CD8-positive, alpha-beta memory T cell (primary cell): Measurements from ENCODE around the gene DDX27. TPM values are rescaled to one million over a fixed set of nuclear protein-coding genes. Genes with fewer than 3 reads are reported as not detected.
A peak's percentile ranks its signal among the peaks of the same experiment; 100 is the strongest.
"Not testable (repeated sequence)": the region's sequence is repeated elsewhere in the genome, so short reads cannot be mapped to it uniquely, and the experiment has no call there.

Experiments used
- CTCF ChIA-PET: fragments of 350-600 bp; sonication (Branson Sonifier 250); formaldehyde crosslinking; loops from one replicate; lab custom pipeline; 2021; ENCODE audit warnings: antibody characterized with exemption; lab: Charles Lee
- POLR2A ChIA-PET: fragments of 350-600 bp; sonication (Branson Sonifier 250); formaldehyde crosslinking; loops from one replicate; lab custom pipeline; 2021; ENCODE audit warnings: antibody characterized with exemption; lab: Charles Lee
- DNase-seq, 5 donors: peaks; one replicate each; pipeline versions ENCODE4 v3.0.0 to v3.0.0-alpha.2; 2020 to 2022; ENCODE audit warnings: mixed read lengths in 1 of 5
- H3K27ac ChIP-seq: one replicate; pipeline ENCODE4 v1.7.0; 2013; ENCODE audit warnings: low read depth, mild to moderate bottlenecking, low read length, moderate library complexity
- H3K27me3 ChIP-seq: 2 replicates; pipeline ENCODE4 v1.7.0; 2013; ENCODE audit warnings: low read length, mild to moderate bottlenecking; ENCODE audit not compliant: insufficient read depth, poor library complexity, severe bottlenecking
- H3K36me3 ChIP-seq: 2 replicates; pipeline ENCODE4 v1.7.0; 2013; ENCODE audit warnings: mild to moderate bottlenecking, low read length, moderate library complexity; ENCODE audit not compliant: insufficient read depth
- H3K4me1 ChIP-seq: 2 replicates; pipeline ENCODE4 v1.7.0; 2013; ENCODE audit warnings: mild to moderate bottlenecking, low read length, moderate library complexity; ENCODE audit not compliant: insufficient read depth
- H3K4me3 ChIP-seq: 2 replicates; pipeline ENCODE4 v1.7.0; 2013; ENCODE audit warnings: mild to moderate bottlenecking, low read length
- H3K9me3 ChIP-seq: 2 replicates; pipeline ENCODE4 v1.7.0; 2013; ENCODE audit warnings: mild to moderate bottlenecking, low read length
- H3K27ac Mint-ChIP-seq, 8 donors: one replicate each; pipeline ENCODE4 v1.8.0; 2020 to 2021; ENCODE audit warnings: mixed read lengths in 8 of 8, mild to moderate bottlenecking in 6 of 8, inconsistent platforms in 3 of 8, moderate library complexity in 3 of 8
- H3K27me3 Mint-ChIP-seq, 2 donors: one replicate each; pipeline ENCODE4 v1.8.0; 2020 to 2021; ENCODE audit warnings: mixed read lengths in 2 of 2, mild to moderate bottlenecking in 1 of 2, moderate library complexity in 1 of 2
- H3K36me3 Mint-ChIP-seq, 3 donors: one replicate each; pipeline ENCODE4 v1.8.0; 2020 to 2021; ENCODE audit warnings: mixed read lengths in 3 of 3, inconsistent platforms in 1 of 3, mild to moderate bottlenecking in 1 of 3
- H3K4me1 Mint-ChIP-seq, 3 donors: one replicate each; pipeline ENCODE4 v1.8.0; 2020 to 2021; ENCODE audit warnings: mixed read lengths in 3 of 3, inconsistent platforms in 1 of 3, mild to moderate bottlenecking in 1 of 3
- H3K4me3 Mint-ChIP-seq, 7 donors: one replicate each; pipeline ENCODE4 v1.8.0; 2020 to 2021; ENCODE audit warnings: mixed read lengths in 7 of 7, mild to moderate bottlenecking in 6 of 7, moderate library complexity in 4 of 7, inconsistent platforms in 2 of 7
- H3K9me3 Mint-ChIP-seq, 5 donors: one replicate each; pipeline ENCODE4 v1.8.0; 2020 to 2022; ENCODE audit warnings: mixed read lengths in 5 of 5, mild to moderate bottlenecking in 3 of 5, moderate library complexity in 2 of 5, inconsistent platforms in 1 of 5
- polyA plus RNA-seq: library from polyadenylated mRNA; unstranded; fragments of 300-500 nt; fragmentation: Illumina TruSeq; gene quantifications from one replicate; pipeline ENCODE4 v1.2.3, GENCODE V29; 2021
- total RNA-seq, 2 experiments: library from RNA; stranded (reverse); gene quantifications; one replicate each; pipeline ENCODE4 v1.2.3, GENCODE V29; 2021

DDX27 gene
- total and polyA plus RNA-seq, 3 experiments from 2014 or later, result 50.1 to 68.7 (median 67.3) TPM

GRCh38 chr20:49187330-49187850, 31.8 kb upstream of the DDX27 start:
- no peaks in the 10 kb centered on the region for H3K27me3 ChIP-seq
- no peaks in the 10 kb centered on the region for H3K36me3 ChIP-seq
- H3K4me1 ChIP-seq, result peaks cover 31% of the 10 kb centered on the region
- H3K27ac Mint-ChIP-seq, result peak overlapping the region; percentile 47 to 97 (median 92)
- H3K4me3 ChIP-seq, result peak overlapping the region; percentile 87
- peaks cover 1 to 3% of the 10 kb centered on the region in 2 donors for H3K27me3 Mint-ChIP-seq
- CTCF ChIA-PET, result interaction anchor here (2.3 to 8.4 kb wide), 2 partner anchors 30 to 55 kb away, joined by 10 to 46 read pairs; partner anchors contain the start of gene DDX27
- H3K4me1 Mint-ChIP-seq, result peaks cover 43 to 50% (median 48%) of the 10 kb centered on the region in 3 donors
- peaks cover 0 to 2% (median 0%) of the 10 kb centered on the region in 5 donors for H3K9me3 Mint-ChIP-seq
- DNase-seq, result peak; percentile 2 to 54 (median 5)
- peaks cover 0 to 29% (median 10%) of the 10 kb centered on the region in 3 donors for H3K36me3 Mint-ChIP-seq
- POLR2A ChIA-PET, result interaction anchor here (0.5 to 3.2 kb wide), 8 partner anchors 8 to 317 kb away, joined by 3 to 9 read pairs (median 6); partner anchors contain the start of genes CSE1L, DDX27 and ZNFX1
- H3K9me3 ChIP-seq, result no peaks in the 10 kb centered on the region
- H3K4me3 Mint-ChIP-seq, result peak overlapping the region; percentile 87 to 98 (median 97)
- H3K27ac ChIP-seq, result peak overlapping the region; percentile 69

DNA sequence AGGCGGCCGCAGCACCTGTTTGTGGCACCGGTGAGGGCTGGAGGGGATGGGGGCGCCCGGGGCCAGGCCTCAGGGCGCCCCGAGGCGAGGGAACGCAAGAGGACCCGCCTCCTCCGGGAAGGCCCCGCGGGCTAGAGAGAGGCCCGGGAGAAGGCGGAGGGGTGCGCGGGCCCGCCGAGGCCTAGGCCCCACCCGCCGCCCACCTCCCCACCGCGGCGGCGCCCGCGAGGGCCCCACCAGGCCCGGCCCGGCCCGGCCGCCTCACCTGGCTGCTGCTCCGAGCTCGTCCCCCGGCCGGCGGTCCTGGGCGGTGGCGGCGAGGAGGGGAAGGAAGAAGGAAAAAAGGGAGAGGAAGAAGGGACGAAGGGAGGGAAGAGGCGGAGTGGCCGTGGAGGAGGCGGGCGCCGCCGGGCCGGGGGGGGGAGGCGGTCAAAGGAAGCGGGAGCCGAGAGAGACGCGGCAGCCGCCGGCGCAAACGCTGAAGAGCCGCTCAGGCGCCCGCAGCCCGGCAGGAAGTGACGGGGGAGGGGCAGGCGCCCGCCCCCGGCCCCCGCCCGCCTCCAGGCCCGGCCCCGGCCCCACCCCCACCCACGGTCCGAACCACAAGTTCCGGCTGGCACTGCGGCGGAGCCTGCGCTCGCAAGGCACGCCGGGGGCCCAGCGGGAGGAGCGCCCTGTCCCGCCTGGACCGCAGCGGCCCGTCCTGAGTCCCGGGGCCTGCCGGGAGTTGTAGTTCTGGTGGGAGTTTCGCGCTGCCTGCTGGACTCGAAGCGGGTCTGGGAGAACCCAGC, 31.2 kb upstream of the DDX27 start, which contains the start of gene STAU1:
TSS of gene STAU1 (minus strand) at position 484 of the 791 bp plus-strand sequence. CDS start 22,133 bp downstream, outside the sequence.
- Histone ChIP-seq H3K9me3 (no peaks in the 10 kb centered on the region), H3K27me3 (no peaks in the 10 kb centered on the region), H3K27ac (peak within 1 kb of the TSS; percentile 69), H3K36me3 (no peaks in the 10 kb centered on the region), H3K4me3 (peak within 1 kb of the TSS; percentile 87), H3K4me1 (peaks cover 28% of the 10 kb centered on the region)
- Mint-ChIP-seq H3K4me1 (peaks cover 38 to 44% (median 41%) of the 10 kb centered on the region in 3 donors), H3K4me3 (peak within 1 kb of the TSS; percentile 90 to 98 (median 97)), H3K9me3 (peaks cover 0 to 2% (median 0%) of the 10 kb centered on the region in 5 donors), H3K27ac (peak within 1 kb of the TSS; percentile 91 to 97 (median 94)), H3K27me3 (peaks cover 1 to 3% of the 10 kb centered on the region in 2 donors), H3K36me3 (peaks cover 0 to 29% (median 10%) of the 10 kb centered on the region in 3 donors)
- CTCF ChIA-PET, result interaction anchor here (1.4 to 8.4 kb wide), 4 partner anchors 30 to 749 kb away, joined by 3 to 46 read pairs (median 7); partner anchors contain the start of gene DDX27
- POLR2A ChIA-PET, result interaction anchor here (0.7 to 3.2 kb wide), 5 partner anchors 29 to 141 kb away, joined by 5 to 9 read pairs (median 7); partner anchors contain the start of genes CSE1L, DDX27 and ZNFX1
- DNase-seq, result peak; percentile 90 to 95 (median 93)

GRCh38 chr20:49192944-49193518, 26.2 kb upstream of the DDX27 start:
- POLR2A ChIA-PET, H3K4me3 ChIP-seq, H3K27me3 Mint-ChIP-seq, H3K9me3 Mint-ChIP-seq, H3K27me3 ChIP-seq, H3K36me3 ChIP-seq, DNase-seq, H3K27ac Mint-ChIP-seq, H3K4me1 Mint-ChIP-seq, H3K4me1 ChIP-seq, H3K36me3 Mint-ChIP-seq, H3K4me3 Mint-ChIP-seq, H3K27ac ChIP-seq, H3K9me3 ChIP-seq: not testable (repeated sequence)
- CTCF ChIA-PET, result interaction anchor here (8.4 kb wide), 1 partner anchor 25 kb away, joined by 46 read pairs; the partner anchor contains the start of gene DDX27

- Histone ChIP-seq H3K27ac (no peak overlapping the region), H3K9me3 (no peaks in the 10 kb centered on the region), H3K4me3 (no peak overlapping the region), H3K4me1 (no peaks in the 10 kb centered on the region), H3K27me3 (no peaks in the 10 kb centered on the region), H3K36me3 (no peaks in the 10 kb centered on the region)
- ChIA-PET POLR2A (no interaction called here), CTCF (interaction anchor here (1.8 kb wide), 1 partner anchor 17 kb away, joined by 6 read pairs; no protein-coding TSS in a partner anchor)
- no peaks in the 10 kb centered on the region for H3K27me3 Mint-ChIP-seq
- H3K4me1 Mint-ChIP-seq, result no peaks in the 10 kb centered on the region
- no peaks in the 10 kb centered on the region for H3K36me3 Mint-ChIP-seq
- H3K4me3 Mint-ChIP-seq, result no peak overlapping the region
- H3K9me3 Mint-ChIP-seq, result peaks cover 0 to 2% (median 0%) of the 10 kb centered on the region in 5 donors
- H3K27ac Mint-ChIP-seq, result no peak overlapping the region
- DNase-seq, result no peak
Measured at GRCh38 chr20:49199729-49200293, 19.4 kb upstream of the DDX27 start.

DNA sequence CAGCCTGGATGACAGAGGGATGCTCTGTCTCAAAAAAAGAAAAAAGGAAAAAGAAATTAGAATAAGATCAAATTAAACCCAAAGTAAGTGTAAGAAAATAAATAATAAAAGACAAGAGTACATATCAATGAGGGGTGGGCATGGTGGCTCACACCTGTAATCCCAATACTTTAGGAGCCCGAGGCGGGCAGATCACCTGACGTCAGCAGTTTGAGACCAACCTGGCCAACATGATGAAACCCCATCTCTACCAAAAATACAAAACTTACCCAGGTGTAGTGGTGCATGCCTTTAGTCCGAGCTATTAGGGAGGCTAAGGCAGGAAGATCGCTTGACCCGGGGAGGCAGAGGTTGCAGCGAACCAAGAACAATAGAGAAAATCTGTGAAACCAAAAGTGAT, 16.2 kb upstream of the DDX27 start:
- Histone ChIP-seq H3K4me3 (no peak overlapping the region), H3K4me1 (no peaks in the 10 kb centered on the region), H3K27ac (no peak overlapping the region), H3K36me3 (no peaks in the 10 kb centered on the region), H3K27me3 (no peaks in the 10 kb centered on the region), H3K9me3 (no peaks in the 10 kb centered on the region)
- H3K4me1 Mint-ChIP-seq, result no peaks in the 10 kb centered on the region
- no peak overlapping the region for H3K4me3 Mint-ChIP-seq
- CTCF ChIA-PET, result interaction anchor here (1.6 kb wide), 1 partner anchor 14 kb away, joined by 6 read pairs; no protein-coding TSS in a partner anchor
- POLR2A ChIA-PET, result no interaction called here
- DNase-seq, result no peak
- H3K36me3 Mint-ChIP-seq, result no peaks in the 10 kb centered on the region
- H3K9me3 Mint-ChIP-seq, result peaks cover 0 to 2% (median 0%) of the 10 kb centered on the region in 5 donors
- peak overlapping the region in 2 of 8 donors; percentile 43 to 66 for H3K27ac Mint-ChIP-seq
- H3K27me3 Mint-ChIP-seq, result peaks cover 0 to 1% of the 10 kb centered on the region in 2 donors

DNA sequence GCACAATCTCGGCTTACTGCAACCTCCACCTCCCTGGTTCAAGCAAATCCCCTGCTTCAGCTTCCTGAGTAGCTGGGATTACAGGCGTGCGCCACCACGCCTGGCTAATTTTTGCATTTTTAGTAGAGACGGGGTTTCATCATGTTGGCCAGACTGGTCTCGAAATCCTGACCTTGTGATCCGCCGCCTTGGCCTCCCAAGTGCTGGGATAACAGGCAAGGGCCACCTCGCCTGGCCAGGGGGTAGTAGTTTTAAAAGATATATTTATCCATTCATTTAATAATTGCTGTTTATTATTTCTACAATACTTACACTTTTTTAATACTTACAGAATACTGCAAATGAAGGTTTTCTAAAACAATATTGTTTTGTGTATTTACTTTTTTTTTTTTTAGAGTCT, 15.5 kb upstream of the DDX27 start:
- Mint-ChIP-seq H3K27me3 (peaks cover 0 to 1% of the 10 kb centered on the region in 2 donors), H3K4me1 (no peaks in the 10 kb centered on the region), H3K4me3 (no peak overlapping the region), H3K9me3 (peaks cover 0 to 2% (median 0%) of the 10 kb centered on the region in 5 donors), H3K27ac (no peak overlapping the region), H3K36me3 (no peaks in the 10 kb centered on the region)
- H3K9me3 ChIP-seq, result no peaks in the 10 kb centered on the region
- POLR2A ChIA-PET, result no interaction called here
- H3K4me3 ChIP-seq, result no peak overlapping the region
- H3K36me3 ChIP-seq, result no peaks in the 10 kb centered on the region
- no peaks in the 10 kb centered on the region for H3K4me1 ChIP-seq
- no peak overlapping the region for H3K27ac ChIP-seq
- no peak for DNase-seq
- CTCF ChIA-PET, result no interaction called here
- no peaks in the 10 kb centered on the region for H3K27me3 ChIP-seq

DNA sequence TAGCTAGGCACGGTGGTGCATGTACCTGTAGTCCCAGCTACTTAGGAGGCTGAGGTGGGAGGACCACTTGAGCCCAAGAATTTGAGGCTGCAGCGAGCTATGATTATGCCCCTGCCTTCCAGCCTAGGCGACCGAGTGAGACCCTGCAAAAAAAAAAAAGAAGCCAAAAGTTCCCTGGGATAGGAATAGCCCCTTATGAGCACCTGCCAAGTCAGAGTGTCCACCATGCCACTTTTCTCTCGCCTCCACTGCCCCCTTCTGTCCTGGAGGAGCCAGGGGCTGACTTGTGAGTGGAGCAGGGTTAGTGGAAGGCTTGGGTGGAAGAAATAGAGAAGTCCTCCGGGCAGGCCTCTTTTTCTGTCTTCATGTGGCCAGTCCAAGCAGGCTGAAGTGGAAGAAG, 12.1 kb upstream of the DDX27 start:
- Histone ChIP-seq H3K27ac (no peak overlapping the region), H3K9me3 (no peaks in the 10 kb centered on the region), H3K4me3 (no peak overlapping the region), H3K4me1 (no peaks in the 10 kb centered on the region), H3K36me3 (no peaks in the 10 kb centered on the region), H3K27me3 (no peaks in the 10 kb centered on the region)
- POLR2A ChIA-PET, result no interaction called here
- no peak overlapping the region for H3K27ac Mint-ChIP-seq
- H3K9me3 Mint-ChIP-seq, result peaks cover 0 to 6% (median 3%) of the 10 kb centered on the region in 5 donors
- CTCF ChIA-PET, result interaction anchor here (1.1 kb wide), 1 partner anchor 9 kb away, joined by 3 read pairs; no protein-coding TSS in a partner anchor
- no peaks in the 10 kb centered on the region for H3K4me1 Mint-ChIP-seq
- no peak overlapping the region for H3K4me3 Mint-ChIP-seq
- peaks cover 0 to 6% (median 2%) of the 10 kb centered on the region in 3 donors for H3K36me3 Mint-ChIP-seq
- peaks cover 0 to 1% of the 10 kb centered on the region in 2 donors for H3K27me3 Mint-ChIP-seq
- no peak for DNase-seq
